ENCODE results near the gene CENPP. TPM values are rescaled to one million over a fixed set of nuclear protein-coding genes. Genes with fewer than 3 reads are reported as not detected.

The CENPP gene
- total RNA-seq, 2 donors from 2014 or later: 3.1 to 11.0 TPM

- no peak for DNase-seq
- no peaks in the 10 kb centered on the region for H3K9me3 ChIP-seq
- H3K27ac ChIP-seq: no peak overlapping the region
- intact Hi-C loops (cut with DNase I): no loop called here
- H3K36me3 ChIP-seq: no peaks in the 10 kb centered on the region
- H3K9ac ChIP-seq (ENCODE audit: low read depth in 2 of 2, low read length in 2 of 2): no peak overlapping the region
- H3K4me1 ChIP-seq: no peaks in the 10 kb centered on the region
- TF ChIP-seq, protein P1, sequence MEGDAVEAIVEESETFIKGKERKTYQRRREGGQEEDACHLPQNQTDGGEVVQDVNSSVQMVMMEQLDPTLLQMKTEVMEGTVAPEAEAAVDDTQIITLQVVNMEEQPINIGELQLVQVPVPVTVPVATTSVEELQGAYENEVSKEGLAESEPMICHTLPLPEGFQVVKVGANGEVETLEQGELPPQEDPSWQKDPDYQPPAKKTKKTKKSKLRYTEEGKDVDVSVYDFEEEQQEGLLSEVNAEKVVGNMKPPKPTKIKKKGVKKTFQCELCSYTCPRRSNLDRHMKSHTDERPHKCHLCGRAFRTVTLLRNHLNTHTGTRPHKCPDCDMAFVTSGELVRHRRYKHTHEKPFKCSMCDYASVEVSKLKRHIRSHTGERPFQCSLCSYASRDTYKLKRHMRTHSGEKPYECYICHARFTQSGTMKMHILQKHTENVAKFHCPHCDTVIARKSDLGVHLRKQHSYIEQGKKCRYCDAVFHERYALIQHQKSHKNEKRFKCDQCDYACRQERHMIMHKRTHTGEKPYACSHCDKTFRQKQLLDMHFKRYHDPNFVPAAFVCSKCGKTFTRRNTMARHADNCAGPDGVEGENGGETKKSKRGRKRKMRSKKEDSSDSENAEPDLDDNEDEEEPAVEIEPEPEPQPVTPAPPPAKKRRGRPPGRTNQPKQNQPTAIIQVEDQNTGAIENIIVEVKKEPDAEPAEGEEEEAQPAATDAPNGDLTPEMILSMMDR (IDR thresholded peaks at IDR 0.05): no peak
- no peaks in the 10 kb centered on the region for H3K27me3 ChIP-seq
- H3K4me3 ChIP-seq: no peak overlapping the region
These were observed 191.3 kb downstream of the CENPP start for GRCh38 chr9:92517046-92517445.

DNA sequence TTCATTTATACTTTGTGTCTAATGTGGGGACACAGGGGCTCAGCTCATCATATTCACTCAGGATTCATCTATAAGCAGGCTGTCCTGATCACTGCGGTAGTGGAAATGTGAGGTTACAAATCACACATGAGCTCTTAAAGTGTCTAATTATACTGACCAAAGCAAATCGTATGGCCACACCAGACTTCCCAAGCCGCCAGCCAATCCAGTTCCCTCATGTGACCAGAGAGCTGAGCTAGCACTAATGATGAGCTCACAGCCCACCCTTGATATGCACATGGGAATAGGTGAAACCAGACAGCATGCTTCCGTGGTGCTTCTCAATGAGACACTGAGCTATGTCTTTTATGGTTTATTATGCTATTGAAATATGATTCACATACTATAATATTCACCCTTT is 192.4 kb downstream of the CENPP start:
- H3K9ac ChIP-seq (ENCODE audit: low read depth in 2 of 2, low read length in 2 of 2): no peak overlapping the region
- no peaks in the 10 kb centered on the region for H3K36me3 ChIP-seq
- no peaks in the 10 kb centered on the region for H3K4me1 ChIP-seq
- TF ChIP-seq, protein P1 (IDR thresholded peaks at IDR 0.05): no peak
- no peak for DNase-seq
- H3K27ac ChIP-seq: no peak overlapping the region
- intact Hi-C loops (cut with DNase I): no loop called here
- H3K4me3 ChIP-seq: no peak overlapping the region
- H3K27me3 ChIP-seq: no peaks in the 10 kb centered on the region
- no peaks in the 10 kb centered on the region for H3K9me3 ChIP-seq

DNA sequence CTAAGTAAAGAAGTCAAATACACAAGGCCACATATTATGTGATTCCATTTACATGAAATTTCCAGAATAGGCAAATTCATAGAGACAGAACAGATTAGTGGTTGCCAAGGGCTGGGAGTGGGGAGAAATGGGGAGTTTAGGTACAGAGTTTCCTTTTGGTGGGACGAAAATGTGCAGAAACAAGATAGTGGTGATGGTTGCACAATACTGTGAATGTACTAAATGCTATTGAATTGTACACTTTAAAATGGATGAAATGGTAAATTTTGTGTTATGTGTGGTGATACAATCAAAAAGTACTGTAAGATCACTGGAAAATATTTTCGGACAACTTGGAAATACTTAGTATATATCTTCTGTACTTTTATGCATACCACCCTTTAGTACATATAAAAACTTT is 195.1 kb downstream of the CENPP start:
- no peaks in the 10 kb centered on the region for H3K9me3 ChIP-seq
- TF ChIP-seq, protein P1 (IDR thresholded peaks at IDR 0.05): no peak
- H3K9ac ChIP-seq (ENCODE audit: low read depth in 2 of 2, low read length in 2 of 2): no peak overlapping the region
- no peaks in the 10 kb centered on the region for H3K36me3 ChIP-seq
- no peaks in the 10 kb centered on the region for H3K27me3 ChIP-seq
- no peaks in the 10 kb centered on the region for H3K4me1 ChIP-seq
- no peak overlapping the region for H3K4me3 ChIP-seq
- no peak overlapping the region for H3K27ac ChIP-seq
- intact Hi-C loops (cut with DNase I): no loop called here
- no peak for DNase-seq

GRCh38 chr9:92522983-92523970 is 197.5 kb downstream of the CENPP start:
- no peak overlapping the region for H3K27ac ChIP-seq
- H3K36me3 ChIP-seq: no peaks in the 10 kb centered on the region
- TF ChIP-seq, protein P1 (IDR thresholded peaks at IDR 0.05): no peak
- no peaks in the 10 kb centered on the region for H3K4me1 ChIP-seq
- no peak overlapping the region for H3K4me3 ChIP-seq
- H3K27me3 ChIP-seq: no peaks in the 10 kb centered on the region
- H3K9ac ChIP-seq (ENCODE audit: low read depth in 2 of 2, low read length in 2 of 2): no peak overlapping the region
- H3K9me3 ChIP-seq: no peaks in the 10 kb centered on the region
- intact Hi-C loops (cut with DNase I): no loop called here
- DNase-seq: no peak

GRCh38 chr9:92524881-92525280 is 199.1 kb downstream of the CENPP start:
- Histone ChIP-seq H3K36me3 (no peaks in the 10 kb centered on the region), H3K4me1 (no peaks in the 10 kb centered on the region), H3K9ac (ENCODE audit: low read depth in 2 of 2, low read length in 2 of 2) (no peak overlapping the region), H3K4me3 (no peak overlapping the region), H3K27ac (no peak overlapping the region), H3K27me3 (no peaks in the 10 kb centered on the region), H3K9me3 (no peaks in the 10 kb centered on the region)
- intact Hi-C loops (cut with DNase I): no loop called here
- DNase-seq: no peak
- TF ChIP-seq, protein P1 (IDR thresholded peaks at IDR 0.05): no peak
